ENCODE data around the gene PGP.

The PGP gene

GRCh38 chr16:2237102-2237482 lies 22.5 kb upstream of the PGP start:
- DNase-seq, result no peak

GRCh38 chr16:2236337-2237101 lies 21.9 kb upstream of the PGP start, which contains the start of gene DNASE1L2:
TSS of gene DNASE1L2 (plus strand) at chr16:2236444. CDS start at chr16:2236817, 373 bp downstream.
- no peak for DNase-seq

GRCh38 chr16:2235695-2236336 lies 21.2 kb upstream of the PGP start:
- DNase-seq, result no peak

- no peak for DNase-seq
Observed at GRCh38 chr16:2235234-2235651, 20.6 kb upstream of the PGP start.

GRCh38 chr16:2234813-2235170 lies 20.2 kb upstream of the PGP start:
- DNase-seq, result no peak

- DNase-seq, result no peak
Observed at GRCh38 chr16:2233872-2234812, 19.5 kb upstream of the PGP start.

GRCh38 chr16:2233046-2233775 lies 18.6 kb upstream of the PGP start:
- DNase-seq, result no peak

- no peak for DNase-seq
Observed at GRCh38 chr16:2232094-2232990, 17.7 kb upstream of the PGP start.

GRCh38 chr16:2231016-2231931 lies 16.6 kb upstream of the PGP start:
- no peak for DNase-seq

- DNase-seq, result no peak
Observed at GRCh38 chr16:2230376-2230775, 15.7 kb upstream of the PGP start.

GRCh38 chr16:2229632-2230250 lies 15.1 kb upstream of the PGP start:
- no peak for DNase-seq

- no peak for DNase-seq
Observed at GRCh38 chr16:2229091-2229490, 14.5 kb upstream of the PGP start.

- DNase-seq, result no peak
Observed at GRCh38 chr16:2228161-2228824, 13.7 kb upstream of the PGP start.

GRCh38 chr16:2226918-2227317 lies 12.3 kb upstream of the PGP start:
- DNase-seq, result no peak

GRCh38 chr16:2226245-2226793 lies 11.7 kb upstream of the PGP start:
- no peak for DNase-seq

- DNase-seq, result no peak
Observed at GRCh38 chr16:2223942-2224486, 9.4 kb upstream of the PGP start.

GRCh38 chr16:2223221-2223941 lies 8.7 kb upstream of the PGP start, which contains the start of gene E4F1:
TSS of gene E4F1 (plus strand) at chr16:2223591. CDS start at chr16:2223614, 23 bp downstream.
- DNase-seq, result peak; percentile 99

GRCh38 chr16:2216330-2216729 lies 1.7 kb upstream of the PGP start:
- DNase-seq, result no peak
